T-helper 1 cell (primary cell): ENCODE data around the gene MDH1.
"Not testable (repeated sequence)": the region's sequence is repeated elsewhere in the genome, so short reads cannot be mapped to it uniquely, and the experiment has no call there.

Source experiments
- DNase-seq, 5 donors: peaks; one replicate each; pipeline ENCODE4 v3.0.0-alpha.2; 2012 to 2020

The MDH1 gene

GRCh38 chr2:63589148-63589958, 590 bp downstream of the MDH1 start:
- DNase-seq: no peak

DNA sequence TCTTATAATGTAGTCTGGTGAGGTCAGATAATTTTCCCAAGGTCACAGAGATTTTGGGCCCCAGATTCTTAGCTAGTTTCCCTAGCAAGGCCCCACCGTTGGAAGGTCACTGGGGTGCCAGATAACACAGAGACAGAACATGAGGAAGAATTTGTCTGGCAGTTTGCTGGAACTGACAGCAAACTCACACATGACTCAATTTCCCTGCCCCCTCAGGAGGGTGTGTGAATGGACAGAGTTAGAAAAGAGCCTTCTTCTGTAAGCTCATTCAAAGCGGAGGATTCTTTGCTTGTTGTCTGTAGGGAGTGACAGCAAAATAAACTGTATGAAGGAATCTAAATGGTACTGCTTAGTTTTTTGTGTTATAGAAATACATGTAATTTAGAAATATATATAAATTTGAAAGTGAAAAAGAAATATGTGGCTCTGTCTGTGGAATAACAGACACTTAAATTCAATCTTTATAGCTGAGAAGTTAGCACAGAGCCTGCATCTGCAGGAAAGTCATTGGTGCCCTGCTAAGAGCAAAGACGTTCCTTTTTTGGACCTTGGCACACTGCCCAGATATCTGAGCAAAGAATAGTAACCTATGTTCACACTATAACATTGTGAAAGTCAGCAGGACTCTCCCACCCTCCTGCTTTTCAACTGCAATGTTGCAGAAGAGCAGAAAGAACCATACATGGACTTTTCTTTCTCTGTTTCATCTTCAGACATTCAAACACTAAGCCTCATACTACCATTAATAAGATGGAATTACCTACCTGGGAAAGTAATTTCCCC, 2.1 kb downstream of the MDH1 start:
- no peak for DNase-seq

DNA sequence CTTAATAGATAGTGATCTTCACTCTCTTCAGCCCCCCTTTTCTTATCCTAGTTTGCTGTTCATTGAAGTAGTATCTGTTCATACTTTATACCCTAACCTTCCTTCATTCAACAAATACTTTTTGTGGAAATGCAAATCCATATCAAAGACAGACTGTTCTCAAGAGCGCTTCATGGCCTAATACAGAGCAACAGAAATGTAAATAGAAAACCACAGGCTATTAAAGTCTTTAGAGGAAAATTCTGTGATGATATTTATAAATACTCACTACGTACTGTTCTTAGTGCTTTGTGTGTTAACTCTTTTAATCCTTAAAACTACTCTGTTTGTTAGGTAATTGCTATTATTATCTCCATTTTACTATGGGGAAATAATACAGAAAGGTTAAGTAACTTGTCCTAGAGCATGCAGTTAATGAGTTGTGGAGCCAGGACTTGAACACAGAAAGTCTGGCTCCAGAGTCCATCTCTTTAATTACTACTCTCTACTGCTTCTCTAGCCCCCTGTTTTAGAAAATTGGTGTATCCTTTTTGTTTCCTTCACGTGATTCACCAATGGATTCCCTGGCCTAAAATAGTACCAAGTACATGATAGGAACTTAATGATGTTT, 2.9 kb downstream of the MDH1 start:
- DNase-seq: no peak

DNA sequence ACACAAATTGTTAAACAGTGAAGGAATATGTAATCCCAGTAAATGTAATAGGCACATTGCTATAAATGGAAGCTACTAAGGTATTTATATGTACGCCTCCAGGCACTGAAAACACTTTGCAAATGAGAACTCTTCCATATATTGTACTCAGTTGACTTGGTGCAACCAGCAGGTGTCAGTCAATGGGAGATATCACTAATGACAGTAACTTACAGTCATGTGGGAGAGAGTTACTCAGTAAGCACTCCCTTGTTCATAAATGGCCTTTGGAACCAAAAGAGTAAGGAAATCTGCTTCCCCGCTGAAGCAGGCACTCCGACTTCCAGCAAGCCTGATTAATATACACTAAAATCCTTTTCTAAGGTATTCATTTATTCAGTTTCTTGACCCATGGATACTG, 5.9 kb downstream of the MDH1 start:
- no peak for DNase-seq

GRCh38 chr2:63596401-63596883, 7.7 kb downstream of the MDH1 start:
- no peak for DNase-seq

- DNase-seq: no peak
These were observed 10.2 kb downstream of the MDH1 start for GRCh38 chr2:63598981-63599380.

GRCh38 chr2:63600881-63601460, 12.2 kb downstream of the MDH1 start:
- DNase-seq: no peak

- no peak for DNase-seq
These were observed 15.9 kb downstream of the MDH1 start for GRCh38 chr2:63604666-63605065.

DNA sequence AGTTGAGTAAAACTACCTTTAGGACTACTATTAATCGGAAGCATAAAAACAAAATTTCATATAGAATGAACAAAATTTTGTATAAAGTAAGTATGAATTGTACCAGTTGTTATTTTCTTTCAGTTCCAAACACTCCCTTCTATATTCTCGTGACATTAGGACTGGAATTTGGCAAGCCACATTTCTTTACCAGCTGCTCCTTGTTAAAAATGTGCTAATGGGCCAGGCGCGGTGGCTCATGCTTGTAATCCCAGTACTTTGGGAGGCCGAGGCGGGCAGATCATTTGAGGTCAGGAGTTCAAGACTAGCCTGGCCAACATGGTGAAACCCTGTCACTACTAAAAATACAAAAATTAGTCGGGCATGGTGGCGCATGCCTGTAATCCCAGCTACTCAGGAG, 20.1 kb downstream of the MDH1 start:
- not testable (repeated sequence) for DNase-seq

DNA sequence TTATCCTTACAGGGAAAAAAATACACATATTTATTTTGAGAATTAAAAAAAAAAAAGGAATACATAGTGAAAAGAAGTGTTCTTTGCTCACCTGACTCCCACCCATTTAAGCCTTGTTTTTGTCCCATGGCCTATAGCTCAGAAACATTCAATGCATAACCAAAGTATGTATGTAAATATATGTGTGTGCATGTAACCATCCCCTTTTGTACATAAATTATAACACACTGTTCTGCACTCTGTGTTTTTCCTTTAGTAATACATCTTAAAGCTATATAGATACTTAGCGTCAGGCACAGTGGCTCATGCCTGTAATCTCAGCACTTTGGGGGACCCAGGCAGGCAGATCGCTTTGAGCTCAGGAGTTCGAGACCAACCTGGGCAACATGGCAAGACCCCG, 21.8 kb downstream of the MDH1 start:
- no peak for DNase-seq

- no peak for DNase-seq
These were observed 24.7 kb downstream of the MDH1 start for GRCh38 chr2:63613391-63613901.

GRCh38 chr2:63614448-63614968, 25.7 kb downstream of the MDH1 start:
- no peak for DNase-seq

GRCh38 chr2:63614983-63615945, 26.5 kb downstream of the MDH1 start:
- DNase-seq: no peak

DNA sequence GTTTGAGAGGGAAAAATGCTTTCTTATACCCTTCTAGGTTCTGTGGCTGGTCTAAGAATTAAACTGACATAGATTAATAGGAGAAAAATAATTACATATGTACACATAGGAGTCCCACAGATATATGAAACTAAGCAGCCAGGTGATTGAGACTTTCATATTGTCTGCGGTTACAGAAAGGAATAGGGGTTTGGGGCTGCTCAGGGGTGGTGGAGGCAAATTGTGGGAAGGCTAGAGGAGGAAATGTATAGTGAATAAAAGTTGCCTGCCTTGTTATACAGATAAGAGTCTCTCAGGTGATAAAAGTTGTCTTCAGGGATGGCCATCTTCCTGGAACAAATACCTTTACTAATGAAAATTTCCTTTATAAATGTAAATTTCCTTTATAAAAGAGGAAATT, 28.6 kb downstream of the MDH1 start:
- no peak for DNase-seq

- DNase-seq: no peak
These were observed 30.6 kb downstream of the MDH1 start for GRCh38 chr2:63619328-63619727.

GRCh38 chr2:63622751-63623150, 34.0 kb downstream of the MDH1 start:
- DNase-seq: no peak

GRCh38 chr2:63623763-63624162, 35.0 kb downstream of the MDH1 start:
- DNase-seq: not testable (repeated sequence)

DNA sequence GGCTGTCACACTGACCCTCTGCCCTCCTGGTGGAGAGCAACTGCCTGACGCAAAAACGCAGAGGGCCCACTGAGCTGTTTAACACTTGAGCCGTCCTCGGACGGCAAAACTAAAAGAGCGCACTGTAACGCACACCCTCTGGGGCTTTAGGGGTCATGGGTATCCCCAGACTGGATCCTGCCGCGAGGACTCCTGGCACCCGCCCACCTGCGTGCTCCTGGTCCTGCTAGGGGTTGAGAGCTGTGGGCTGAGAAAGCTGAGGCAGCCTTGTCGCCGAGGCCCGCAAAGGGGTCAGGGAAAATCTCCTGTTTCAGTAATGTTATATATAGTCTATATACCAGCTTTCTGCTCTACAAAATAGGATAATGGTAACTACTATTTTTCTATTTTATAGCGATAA, 39.1 kb downstream of the MDH1 start:
- no peak for DNase-seq

GRCh38 chr2:63628403-63628942, 39.7 kb downstream of the MDH1 start:
- DNase-seq: no peak

- DNase-seq: no peak
These were observed 42.7 kb downstream of the MDH1 start for GRCh38 chr2:63631501-63631900.

DNA sequence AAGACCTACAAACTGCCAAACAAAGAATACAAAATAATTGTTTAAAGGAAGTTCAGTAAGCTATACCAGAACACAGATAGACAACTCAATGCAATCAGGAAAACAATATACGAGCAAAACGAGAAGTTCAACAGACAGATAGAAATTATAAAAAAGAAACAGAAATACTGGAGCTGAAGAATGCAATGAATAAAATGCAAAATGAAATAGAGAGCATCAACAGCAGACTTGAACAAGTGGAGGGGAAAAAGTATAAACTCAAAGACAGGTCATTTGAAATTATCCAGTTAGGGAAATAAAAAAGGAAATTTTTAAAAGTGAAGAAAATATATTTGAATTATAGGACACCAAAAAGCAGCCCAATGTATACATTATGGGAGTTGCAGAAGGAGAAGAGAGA, 43.6 kb downstream of the MDH1 start:
- no peak for DNase-seq
